Fibroblast of lung (primary cell): ENCODE measurements around the gene FIGNL1. TPM values are rescaled to one million over a fixed set of nuclear protein-coding genes. Genes with fewer than 3 reads are reported as not detected.

ENCODE experiments used
- DNase-seq, 2 donors: peaks; one replicate each; pipeline versions ENCODE4 v3.0.0 to v3.0.0-alpha.2; 2010; ENCODE audit warnings: low read depth in 2 of 2
- H2AFZ ChIP-seq: 2 replicates; pipeline ENCODE4 v1.5.1; 2012; ENCODE audit warnings: low read length, control low read depth, inconsistent platforms
- H3K27ac ChIP-seq: 2 replicates; pipeline ENCODE4 v1.5.1; 2011; ENCODE audit warnings: low read length, control low read depth; ENCODE audit not compliant: insufficient read depth
- H3K27me3 ChIP-seq: 2 replicates; pipeline ENCODE4 v1.5.1; 2011; ENCODE audit warnings: mild to moderate bottlenecking, low read length; ENCODE audit not compliant: control insufficient read depth, insufficient read depth
- H3K36me3 ChIP-seq: 2 replicates; pipeline ENCODE4 v1.5.1; 2011; ENCODE audit warnings: low read length; ENCODE audit not compliant: control insufficient read depth, insufficient read depth
- H3K4me1 ChIP-seq: 2 replicates; pipeline ENCODE4 v1.5.1; 2011; ENCODE audit warnings: low read length; ENCODE audit not compliant: control insufficient read depth, insufficient read depth; ENCODE audit errors: extremely low read depth
- H3K4me2 ChIP-seq: 2 replicates; pipeline ENCODE4 v1.5.1; 2011; ENCODE audit warnings: low read length, control low read depth; ENCODE audit not compliant: insufficient read depth; ENCODE audit errors: extremely low read depth
- H3K4me3 ChIP-seq, 4 experiments: fragments of 200-600 bp in 1 of 4; sonication (generic) in 1 of 4; replicated peaks in 1 of 4; 2 replicates each; pipeline ENCODE4 v1.5.1; 2011 to 2016; ENCODE audit warnings: low read length in 4 of 4, low read depth in 3 of 4, mild to moderate bottlenecking in 3 of 4, control low read depth in 2 of 4, inconsistent platforms in 1 of 4, mixed read lengths in 1 of 4; ENCODE audit not compliant: insufficient read depth in 1 of 4; ENCODE audit errors: control extremely low read depth in 1 of 4
- H3K79me2 ChIP-seq: 2 replicates; pipeline ENCODE4 v1.5.1; 2012; ENCODE audit warnings: mild to moderate bottlenecking, low read length, inconsistent platforms; ENCODE audit not compliant: control insufficient read depth, insufficient read depth
- H3K9ac ChIP-seq: 2 replicates; pipeline ENCODE4 v1.5.1; 2011; ENCODE audit warnings: mild to moderate bottlenecking, low read length, control low read depth; ENCODE audit not compliant: insufficient read depth
- H3K9me3 ChIP-seq: 2 replicates; pipeline ENCODE4 v1.5.1; 2012; ENCODE audit warnings: low read depth, low read length; ENCODE audit not compliant: control insufficient read depth, insufficient read depth
- H4K20me1 ChIP-seq: 2 replicates; pipeline ENCODE4 v1.5.1; 2011; ENCODE audit warnings: low read length; ENCODE audit not compliant: control insufficient read depth, insufficient read depth; ENCODE audit errors: extremely low read depth
- EZH2 ChIP-seq: IDR thresholded peaks from 2 replicates; pipeline ENCODE4 v1.5.1; 2012; ENCODE audit warnings: low read length, control low read depth, mild to moderate bottlenecking; ENCODE audit errors: missing control alignments
- polyA plus RNA-seq, 2 donors: library from polyadenylated mRNA; depleted of rRNA in 1 of 2; stranded (reverse) in 1 of 2; unstranded in 1 of 2; fragments of >200 nt; gene quantifications; 2 replicates each; pipeline ENCODE4 v1.2.1, GENCODE V29; 2011 to 2012; ENCODE audit warnings: missing spikeins in 1 of 2
- total RNA-seq: library from RNA; depleted of rRNA; stranded (reverse); fragments of >200 nt; gene quantifications from 2 replicates; pipeline ENCODE4 v1.2.1, GENCODE V29; 2014
- TF ChIP-seq, protein P1 (sequence below), 2 donors: IDR thresholded peaks in 1 of 2; conservative IDR thresholded peaks in 1 of 2; 1 replicate in 1 of 2; 2 replicates in 1 of 2; pipeline ENCODE4 v1.5.1; 2011 to 2012; ENCODE audit warnings: low read length in 2 of 2, control low read depth in 1 of 2, inconsistent platforms in 1 of 2, low read depth in 1 of 2, mild to moderate bottlenecking in 1 of 2

The FIGNL1 gene
- total and polyA plus RNA-seq, 2 donors (not counting 1 experiment from before 2014, with no cell fraction given), result 6.4 to 8.2 TPM

- H3K36me3 ChIP-seq, result no peaks in the 10 kb centered on the region
- H3K9ac ChIP-seq, result no peak overlapping the region
- H3K4me1 ChIP-seq, result no peaks in the 10 kb centered on the region
- H3K4me2 ChIP-seq, result no peak overlapping the region
- no peak overlapping the region for H3K4me3 ChIP-seq
- no peak overlapping the region for H2AFZ ChIP-seq
- H3K9me3 ChIP-seq, result no peaks in the 10 kb centered on the region
- TF ChIP-seq EZH2, result no peak
- TF ChIP-seq, protein P1, sequence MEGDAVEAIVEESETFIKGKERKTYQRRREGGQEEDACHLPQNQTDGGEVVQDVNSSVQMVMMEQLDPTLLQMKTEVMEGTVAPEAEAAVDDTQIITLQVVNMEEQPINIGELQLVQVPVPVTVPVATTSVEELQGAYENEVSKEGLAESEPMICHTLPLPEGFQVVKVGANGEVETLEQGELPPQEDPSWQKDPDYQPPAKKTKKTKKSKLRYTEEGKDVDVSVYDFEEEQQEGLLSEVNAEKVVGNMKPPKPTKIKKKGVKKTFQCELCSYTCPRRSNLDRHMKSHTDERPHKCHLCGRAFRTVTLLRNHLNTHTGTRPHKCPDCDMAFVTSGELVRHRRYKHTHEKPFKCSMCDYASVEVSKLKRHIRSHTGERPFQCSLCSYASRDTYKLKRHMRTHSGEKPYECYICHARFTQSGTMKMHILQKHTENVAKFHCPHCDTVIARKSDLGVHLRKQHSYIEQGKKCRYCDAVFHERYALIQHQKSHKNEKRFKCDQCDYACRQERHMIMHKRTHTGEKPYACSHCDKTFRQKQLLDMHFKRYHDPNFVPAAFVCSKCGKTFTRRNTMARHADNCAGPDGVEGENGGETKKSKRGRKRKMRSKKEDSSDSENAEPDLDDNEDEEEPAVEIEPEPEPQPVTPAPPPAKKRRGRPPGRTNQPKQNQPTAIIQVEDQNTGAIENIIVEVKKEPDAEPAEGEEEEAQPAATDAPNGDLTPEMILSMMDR (conservative IDR thresholded peaks at IDR 0.05 in 1 of 2, IDR thresholded peaks at IDR 0.05 in 1 of 2; ENCODE audit: low read depth in 1 of 2, low read length in 2 of 2), result no peak
- H4K20me1 ChIP-seq, result no peaks in the 10 kb centered on the region
- H3K27ac ChIP-seq, result no peak overlapping the region
- H3K27me3 ChIP-seq, result peaks cover 10% of the 10 kb centered on the region
- peak; percentile 72 to 85 for DNase-seq
- no peaks in the 10 kb centered on the region for H3K79me2 ChIP-seq
Measured at GRCh38 chr7:50497068-50497642, 47.0 kb upstream of the FIGNL1 start.

GRCh38 chr7:50496569-50496968, 46.4 kb upstream of the FIGNL1 start:
- H3K4me2 ChIP-seq, result no peak overlapping the region
- H3K27me3 ChIP-seq, result peaks cover 10% of the 10 kb centered on the region
- H3K9ac ChIP-seq, result no peak overlapping the region
- H3K4me1 ChIP-seq, result no peaks in the 10 kb centered on the region
- no peaks in the 10 kb centered on the region for H4K20me1 ChIP-seq
- no peaks in the 10 kb centered on the region for H3K36me3 ChIP-seq
- no peak overlapping the region for H3K27ac ChIP-seq
- H3K4me3 ChIP-seq, result no peak overlapping the region
- H3K79me2 ChIP-seq, result no peaks in the 10 kb centered on the region
- no peak for DNase-seq
- H3K9me3 ChIP-seq, result no peaks in the 10 kb centered on the region
- H2AFZ ChIP-seq, result no peak overlapping the region
- TF ChIP-seq, protein P1 (conservative IDR thresholded peaks at IDR 0.05 in 1 of 2, IDR thresholded peaks at IDR 0.05 in 1 of 2; ENCODE audit: low read depth in 1 of 2, low read length in 2 of 2), result no peak
- TF ChIP-seq EZH2, result no peak

GRCh38 chr7:50495746-50496145, 45.6 kb upstream of the FIGNL1 start:
- no peak overlapping the region for H3K4me2 ChIP-seq
- peak in 1 of 2 donors; percentile 23 for DNase-seq

More at GRCh38 chr7:50495746-50496145, 45.6 kb upstream of the FIGNL1 start:
- Histone ChIP-seq H3K27me3 (peaks cover 10% of the 10 kb centered on the region), H3K9me3 (no peaks in the 10 kb centered on the region), H3K79me2 (no peaks in the 10 kb centered on the region), H3K27ac (no peak overlapping the region), H3K4me3 (no peak overlapping the region), H2AFZ (no peak overlapping the region), H3K9ac (no peak overlapping the region), H3K4me1 (no peaks in the 10 kb centered on the region), H4K20me1 (no peaks in the 10 kb centered on the region), H3K36me3 (no peaks in the 10 kb centered on the region)
- TF ChIP-seq, protein P1 (conservative IDR thresholded peaks at IDR 0.05 in 1 of 2, IDR thresholded peaks at IDR 0.05 in 1 of 2; ENCODE audit: low read depth in 1 of 2, low read length in 2 of 2), result no peak
- no peak for TF ChIP-seq EZH2
